Ectodermal cell (in vitro differentiated cells): Measurements from ENCODE around the gene PCIF1.

Experiments used
- H3K27ac ChIP-seq: 2 replicates; pipeline ENCODE4 v1.7.0; 2013; ENCODE audit warnings: mild to moderate bottlenecking, low read depth, low read length; ENCODE audit not compliant: insufficient read depth, poor library complexity, severe bottlenecking
- H3K27me3 ChIP-seq: 2 replicates; pipeline ENCODE4 v1.7.0; 2013; ENCODE audit warnings: mild to moderate bottlenecking, low read length; ENCODE audit not compliant: insufficient read depth, control insufficient read depth, poor library complexity, severe bottlenecking
- H3K36me3 ChIP-seq: one replicate; pipeline ENCODE4 v1.7.0; 2013; ENCODE audit warnings: low read length; ENCODE audit not compliant: control insufficient read depth, insufficient read depth
- H3K4me1 ChIP-seq: one replicate; pipeline ENCODE4 v1.7.0; 2013; ENCODE audit warnings: low read length; ENCODE audit not compliant: control insufficient read depth, insufficient read depth
- H3K4me3 ChIP-seq: 2 replicates; pipeline ENCODE4 v1.7.0; 2013; ENCODE audit warnings: low read depth, low read length, control low read depth; ENCODE audit not compliant: insufficient read depth
- H3K9me3 ChIP-seq: 2 replicates; pipeline ENCODE4 v1.7.0; 2013; ENCODE audit warnings: mild to moderate bottlenecking, low read length, moderate library complexity; ENCODE audit not compliant: control insufficient read depth
- WGBS, 2 experiments: methylation state at CpG; one replicate each; pipeline ENCODE4 v1.1.7; 2013; ENCODE audit warnings: missing lambda C conversion rate in 2 of 2; 5-methylcytosine and 5-hydroxymethylcytosine counted together

PCIF1 gene

DNA sequence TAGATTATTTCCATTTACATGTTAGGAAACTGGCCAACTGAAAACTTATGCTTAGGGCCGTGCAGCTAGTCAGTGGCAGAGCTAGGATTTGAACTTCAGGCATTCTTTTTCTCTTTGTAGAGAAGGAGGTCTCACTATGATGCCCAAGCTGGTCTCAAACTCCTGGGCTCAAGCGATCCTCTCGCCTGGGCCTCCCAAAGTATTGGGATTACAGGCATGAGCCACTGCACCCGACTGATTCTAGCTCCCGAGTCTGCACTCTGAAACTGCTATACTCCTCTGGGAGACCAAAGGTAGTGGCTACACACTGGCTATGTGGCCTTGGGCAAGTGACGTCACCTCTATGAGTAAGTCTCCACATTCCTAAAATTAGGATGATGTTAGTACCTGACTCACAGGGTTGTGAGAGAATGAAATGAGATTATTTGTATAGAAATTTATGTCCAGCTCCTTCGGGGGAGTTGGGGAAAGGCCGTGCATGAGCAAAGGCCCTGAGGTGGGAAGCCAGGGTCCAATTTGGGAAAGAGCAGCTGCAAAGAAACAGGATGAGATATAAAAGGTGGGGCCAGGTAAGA lies 28.9 kb upstream of the PCIF1 start:
- no peaks in the 10 kb centered on the region for H3K9me3 ChIP-seq
- H3K27ac ChIP-seq = no peak overlapping the region
- H3K4me1 ChIP-seq = peaks cover 7% of the 10 kb centered on the region
- H3K27me3 ChIP-seq = no peaks in the 10 kb centered on the region
- H3K36me3 ChIP-seq = peaks cover 59% of the 10 kb centered on the region
- no peak overlapping the region for H3K4me3 ChIP-seq
- WGBS, 2 experiments = 94% methylated on average over 8 of the region's 8 CpGs

DNA sequence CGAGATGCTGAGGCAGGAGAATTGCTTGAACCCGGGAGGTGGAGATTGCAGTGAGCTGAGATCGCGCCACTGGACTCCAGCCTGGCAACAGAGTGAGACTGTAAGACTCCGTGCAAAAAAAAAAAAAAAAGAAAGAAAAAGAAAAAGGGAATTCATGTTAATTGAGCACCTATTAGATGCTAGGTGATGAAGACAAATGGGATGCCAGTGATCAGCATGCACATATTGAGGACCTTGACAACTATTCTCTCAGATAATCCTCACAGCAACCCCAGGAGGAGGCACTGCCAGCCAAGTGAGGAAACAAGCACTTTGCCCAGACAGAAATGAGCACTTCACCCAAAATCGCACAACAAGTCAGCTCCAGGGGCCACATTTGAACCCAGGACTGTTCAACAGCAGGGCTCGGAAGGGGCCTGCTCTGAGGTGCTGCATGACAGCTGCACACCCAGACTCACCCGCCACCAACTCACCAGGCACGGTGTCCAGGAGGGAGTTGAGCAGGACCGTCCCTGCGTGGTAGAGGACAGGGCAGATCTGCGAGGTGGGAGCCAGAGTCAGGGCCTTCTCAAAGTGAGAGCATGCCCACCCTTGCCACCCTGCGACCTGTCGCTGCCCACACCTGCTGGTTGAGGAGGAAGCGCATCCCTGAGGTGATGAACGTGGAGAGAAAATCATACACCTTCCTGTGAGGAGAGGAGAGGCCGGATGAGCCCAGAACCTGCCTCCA lies 27.1 kb upstream of the PCIF1 start:
- no peak overlapping the region for H3K4me3 ChIP-seq
- no peaks in the 10 kb centered on the region for H3K9me3 ChIP-seq
- H3K27me3 ChIP-seq = no peaks in the 10 kb centered on the region
- H3K36me3 ChIP-seq = peaks cover 43% of the 10 kb centered on the region
- H3K27ac ChIP-seq = no peak overlapping the region
- H3K4me1 ChIP-seq = peaks cover 10% of the 10 kb centered on the region
- WGBS, 2 experiments = 94 to 95% methylated on average over 17 of the region's 17 CpGs

DNA sequence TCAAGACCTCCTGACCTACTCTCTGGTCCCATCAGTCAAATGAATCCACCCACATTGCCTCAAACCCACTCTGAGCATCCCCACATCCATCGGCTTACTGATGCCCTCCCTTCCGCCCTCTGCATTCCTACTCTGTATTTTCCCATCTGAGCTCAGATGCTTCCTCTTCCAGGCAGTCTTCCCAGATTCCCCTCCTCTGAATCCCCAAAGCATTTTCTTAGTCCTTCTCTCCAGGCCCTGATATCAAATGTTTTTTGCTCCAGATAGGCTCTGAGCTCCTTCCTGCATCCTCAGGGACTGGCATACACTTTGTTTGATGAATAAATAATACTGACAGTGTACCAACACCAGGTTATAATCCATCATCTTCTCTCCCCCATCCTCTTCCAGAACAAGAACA lies 26.4 kb upstream of the PCIF1 start:
- Histone ChIP-seq H3K4me1 (peaks cover 13% of the 10 kb centered on the region), H3K36me3 (peaks cover 40% of the 10 kb centered on the region), H3K9me3 (no peaks in the 10 kb centered on the region), H3K4me3 (no peak overlapping the region), H3K27me3 (no peaks in the 10 kb centered on the region), H3K27ac (no peak overlapping the region)
- 97% methylated on average over 2 of the region's 2 CpGs for WGBS, 2 experiments

GRCh38 chr20:45909336-45909808 lies 25.1 kb upstream of the PCIF1 start:
- Histone ChIP-seq H3K9me3 (no peaks in the 10 kb centered on the region), H3K36me3 (peaks cover 38% of the 10 kb centered on the region), H3K4me3 (no peak overlapping the region), H3K4me1 (peaks cover 13% of the 10 kb centered on the region), H3K27me3 (no peaks in the 10 kb centered on the region), H3K27ac (no peak overlapping the region)
- WGBS, 2 experiments = 93 to 96% methylated on average over 12 of the region's 12 CpGs

- no peaks in the 10 kb centered on the region for H3K9me3 ChIP-seq
- WGBS, 2 experiments = 88% methylated on average over 21 to 22 of the region's 22 CpGs
- peak overlapping the region; percentile 69 for H3K4me3 ChIP-seq
- no peaks in the 10 kb centered on the region for H3K27me3 ChIP-seq
- H3K27ac ChIP-seq = no peak overlapping the region
- H3K36me3 ChIP-seq = peaks cover 31% of the 10 kb centered on the region
- H3K4me1 ChIP-seq = peaks cover 13% of the 10 kb centered on the region
Measured at GRCh38 chr20:45909817-45910669, 24.4 kb upstream of the PCIF1 start.

DNA sequence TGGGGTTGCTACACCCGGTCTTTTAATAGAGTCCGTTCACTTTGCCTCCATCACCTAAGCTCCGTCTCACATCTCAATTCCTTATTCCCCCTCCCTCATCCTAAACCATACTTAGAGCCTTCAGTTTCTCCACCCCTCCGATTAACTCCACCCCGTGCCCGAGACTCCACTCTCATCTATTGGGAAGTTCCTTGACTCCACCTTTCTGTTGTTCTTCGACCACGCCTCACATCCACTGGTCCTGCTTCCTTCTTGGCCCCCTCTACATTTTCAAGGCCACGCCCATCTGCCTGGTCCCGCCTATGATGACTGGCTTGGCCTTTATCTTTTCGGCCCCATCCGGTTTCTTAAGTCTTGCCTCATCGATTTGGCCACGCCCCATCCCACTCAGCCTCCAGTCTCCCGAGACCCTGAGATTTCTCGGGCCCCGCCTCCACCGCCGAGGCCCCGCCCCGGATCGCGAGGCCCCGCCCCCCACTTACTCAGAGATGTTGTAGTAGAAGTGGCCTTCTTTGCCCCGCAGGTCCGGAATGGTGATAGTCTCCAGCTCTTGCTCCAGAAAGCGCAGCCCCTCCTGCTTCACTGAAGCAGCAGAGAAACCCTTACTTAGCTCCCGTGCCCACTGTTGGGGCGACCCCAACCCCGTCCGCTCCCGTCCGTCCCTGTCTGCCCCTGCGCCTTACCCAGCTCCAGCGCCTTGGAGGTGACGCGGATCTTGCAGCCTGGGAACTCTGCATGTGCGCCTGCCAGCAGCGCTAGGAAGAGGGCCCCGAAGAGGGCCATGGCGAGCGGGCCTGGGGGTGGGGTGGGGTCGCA lies 23.6 kb upstream of the PCIF1 start:
- Histone ChIP-seq H3K4me1 (peaks cover 13% of the 10 kb centered on the region), H3K4me3 (peak overlapping the region; percentile 69), H3K27me3 (no peaks in the 10 kb centered on the region), H3K36me3 (peaks cover 23% of the 10 kb centered on the region), H3K9me3 (no peaks in the 10 kb centered on the region), H3K27ac (peak overlapping the region; percentile 96)
- WGBS, 2 experiments = 2 to 3% methylated on average over 43 of the region's 43 CpGs

- H3K36me3 ChIP-seq = peaks cover 17% of the 10 kb centered on the region
- peak within 1 kb of the TSS; percentile 69 for H3K4me3 ChIP-seq
- no peaks in the 10 kb centered on the region for H3K9me3 ChIP-seq
- WGBS, 2 experiments = 1% methylated on average over 58 of the region's 58 CpGs
- H3K27me3 ChIP-seq = no peaks in the 10 kb centered on the region
- H3K4me1 ChIP-seq = peaks cover 13% of the 10 kb centered on the region
- peak within 1 kb of the TSS; percentile 96 for H3K27ac ChIP-seq
Measured at GRCh38 chr20:45911486-45912343, 22.8 kb upstream of the PCIF1 start, which contains the start of gene PLTP. PLTP (minus strand) TSS chr20:45912155; CDS start chr20:45911452, 703 bp downstream.

DNA sequence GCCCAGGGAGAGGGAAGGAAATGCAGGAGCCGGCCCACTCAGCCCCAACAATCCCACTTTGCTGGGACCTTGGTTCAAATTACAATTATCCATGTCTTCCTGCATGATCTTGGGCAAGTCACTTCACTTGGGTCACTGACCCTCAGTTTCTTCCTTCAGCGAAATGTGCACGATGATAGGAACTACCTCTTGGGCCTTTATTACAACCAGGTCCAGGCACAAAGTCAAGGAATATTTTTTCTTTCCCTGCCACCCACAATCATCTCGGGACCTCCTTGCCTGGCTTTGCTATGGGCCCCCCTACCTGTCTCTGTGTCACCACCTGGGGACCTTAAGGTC lies 22.2 kb upstream of the PCIF1 start:
- H3K27me3 ChIP-seq = no peaks in the 10 kb centered on the region
- peaks cover 16% of the 10 kb centered on the region for H3K36me3 ChIP-seq
- 39 to 41% methylated on average over 4 of the region's 4 CpGs for WGBS, 2 experiments
- no peaks in the 10 kb centered on the region for H3K9me3 ChIP-seq
- peaks cover 13% of the 10 kb centered on the region for H3K4me1 ChIP-seq
- H3K4me3 ChIP-seq = peak overlapping the region; percentile 69
- H3K27ac ChIP-seq = no peak overlapping the region

DNA sequence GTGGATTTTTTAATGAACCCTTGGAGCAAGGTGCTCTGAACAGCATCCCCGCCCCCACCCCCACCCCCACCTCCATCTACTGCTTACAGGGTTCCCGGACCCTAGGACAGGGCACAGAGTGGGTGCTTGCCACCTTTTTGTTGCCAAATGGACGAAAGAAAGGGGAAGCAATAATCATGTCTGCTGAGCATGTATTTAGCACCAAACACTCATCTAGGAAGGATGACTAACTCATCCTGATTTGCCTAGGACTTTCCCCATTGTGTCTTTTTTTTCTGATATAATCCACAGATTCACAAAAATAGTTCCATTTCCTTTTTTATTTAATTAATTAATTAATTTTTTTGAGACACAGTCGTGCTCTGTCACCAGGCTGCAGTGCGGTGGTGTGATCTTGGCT lies 21.4 kb upstream of the PCIF1 start:
- WGBS, 2 experiments = 86 to 91% methylated on average over 4 to 5 of the region's 5 CpGs
- no peak overlapping the region for H3K27ac ChIP-seq
- peaks cover 9% of the 10 kb centered on the region for H3K36me3 ChIP-seq
- peaks cover 13% of the 10 kb centered on the region for H3K4me1 ChIP-seq
- H3K4me3 ChIP-seq = no peak overlapping the region
- H3K9me3 ChIP-seq = no peaks in the 10 kb centered on the region
- no peaks in the 10 kb centered on the region for H3K27me3 ChIP-seq
